Measurements from ENCODE around the gene ACAT2. TPM values are rescaled to one million over a fixed set of nuclear protein-coding genes. Genes with fewer than 3 reads are reported as not detected.

The ACAT2 gene
- total RNA-seq, 1 experiment from 2014 or later = 156 TPM

GRCh38 chr6:159758031-159759001 lies 3.5 kb upstream of the ACAT2 start:
- Mint-ChIP-seq H3K36me3 (ENCODE audit: insufficient read depth in 1 of 3, low read depth in 3 of 3) (peaks cover 36 to 60% (median 60%) of the 10 kb centered on the region in 3 experiments), H3K9me3 (no peaks in the 10 kb centered on the region; a peak in 1 of 5 replicates), H3K4me1 (peaks cover 29 to 31% of the 10 kb centered on the region in 2 experiments), H3K27ac (peak overlapping the region; percentile 71 to 96 (median 82); a peak in 6 of 7 replicates), H3K4me3 (no peak overlapping the region), H3K27me3 (ENCODE audit: low read depth) (no peaks in the 10 kb centered on the region)
- Histone ChIP-seq H3K18ac (ENCODE audit: insufficient read length, low read depth, low read length) (no peak overlapping the region), H2AFZ (ENCODE audit: low read length) (no peak overlapping the region), H4K20me1 (ENCODE audit: control insufficient read depth, insufficient read depth, insufficient read length) (no peaks in the 10 kb centered on the region), H3K27ac (ENCODE audit: insufficient read length, low read depth, low read length) (no peak overlapping the region), H3K79me2 (ENCODE audit: insufficient read depth, low read length) (peaks cover 3% of the 10 kb centered on the region; the same call in 1 of the 2 replicates), H3K79me1 (ENCODE audit: insufficient read depth, low read depth, low read length, poor library complexity, severe bottlenecking) (no peaks in the 10 kb centered on the region), H4K91ac (ENCODE audit: insufficient read length, low read depth, low read length) (no peak overlapping the region), H3K23me2 (ENCODE audit: insufficient read length, low read depth, low read length, poor library complexity, severe bottlenecking) (peaks cover 15% of the 10 kb centered on the region), H3T11ph (ENCODE audit: low read length) (no peak overlapping the region), H3K4me1 (ENCODE audit: insufficient read depth, low read length) (peaks cover 2% of the 10 kb centered on the region; the same call in 1 of the 2 replicates), H3K9me3 (ENCODE audit: control insufficient read depth, low read depth, low read length) (no peaks in the 10 kb centered on the region), H4K8ac (replicated peaks; ENCODE audit: insufficient read length, low read depth, low read length) (no peak overlapping the region), H3K9ac (ENCODE audit: extremely low read depth, insufficient read length, low read length) (no peak overlapping the region), H2BK12ac (ENCODE audit: insufficient read length, low read depth, low read length) (no peak overlapping the region), H3K4ac (ENCODE audit: low read depth, low read length) (no peak overlapping the region), H4K5ac (ENCODE audit: insufficient read length, low read depth, low read length) (no peak overlapping the region), H3K56ac (ENCODE audit: insufficient read length, low read depth, low read length) (no peak overlapping the region), H3K4me2 (ENCODE audit: insufficient read depth, insufficient read length, low read length) (no peak overlapping the region), H2BK15ac (ENCODE audit: low read depth, low read length) (no peak overlapping the region), H2BK120ac (ENCODE audit: low read depth, low read length, poor library complexity, severe bottlenecking) (no peak overlapping the region), H2AK5ac (ENCODE audit: insufficient read length, low read length) (no peak overlapping the region), H3K14ac (ENCODE audit: insufficient read depth, low read length) (no peak overlapping the region), H2BK20ac (ENCODE audit: low read depth, low read length, poor library complexity, severe bottlenecking) (no peak overlapping the region), H3K23ac (ENCODE audit: insufficient read length, low read depth, low read length) (no peak overlapping the region), H3K27me3 (ENCODE audit: insufficient read depth, low read length) (no peaks in the 10 kb centered on the region), H2BK5ac (ENCODE audit: insufficient read length, low read length) (no peak overlapping the region)
- peak; percentile 36 for DNase-seq
- peak; percentile 50; the same call in 2 of the 3 replicates for TF ChIP-seq CTCF (conservative IDR thresholded peaks at IDR 0.05)
- no CpG with 5 or more reads among the region's 7 CpGs for WGBS (ENCODE audit: extremely low coverage, insufficient read length, low lambda C conversion rate)

Measured in H9 (cell line).